ENCODE data around the gene UBE2G1.

UBE2G1 gene

DNA sequence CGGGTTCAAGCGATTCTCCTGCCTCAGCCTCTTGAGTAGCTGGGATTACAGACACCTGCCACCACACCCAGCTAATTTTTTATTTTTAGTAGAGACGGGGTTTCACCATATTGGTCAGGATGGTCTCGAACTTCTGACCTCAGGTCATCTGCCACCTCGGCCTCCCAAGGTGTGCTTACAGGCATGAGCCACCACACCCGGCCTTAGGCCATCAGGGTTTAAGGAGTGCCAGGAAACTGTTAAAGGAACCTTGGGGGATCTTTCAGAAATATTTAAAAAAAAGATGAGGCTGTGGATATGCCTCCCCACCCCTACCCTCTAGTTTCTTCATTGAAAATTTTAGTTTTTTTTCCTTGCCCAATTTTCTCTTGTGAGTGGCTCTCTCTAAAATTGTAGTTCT, 31.4 kb upstream of the UBE2G1 start:
- Histone ChIP-seq H3K27me3 (no peaks in the 10 kb centered on the region), H3K4me1 (ENCODE audit: control insufficient read depth in 1 of 2, insufficient read depth in 1 of 2, low read depth in 1 of 2, low read length in 1 of 2) (peaks cover 0 to 6% of the 10 kb centered on the region in 2 experiments)
- TF ChIP-seq, protein P1, sequence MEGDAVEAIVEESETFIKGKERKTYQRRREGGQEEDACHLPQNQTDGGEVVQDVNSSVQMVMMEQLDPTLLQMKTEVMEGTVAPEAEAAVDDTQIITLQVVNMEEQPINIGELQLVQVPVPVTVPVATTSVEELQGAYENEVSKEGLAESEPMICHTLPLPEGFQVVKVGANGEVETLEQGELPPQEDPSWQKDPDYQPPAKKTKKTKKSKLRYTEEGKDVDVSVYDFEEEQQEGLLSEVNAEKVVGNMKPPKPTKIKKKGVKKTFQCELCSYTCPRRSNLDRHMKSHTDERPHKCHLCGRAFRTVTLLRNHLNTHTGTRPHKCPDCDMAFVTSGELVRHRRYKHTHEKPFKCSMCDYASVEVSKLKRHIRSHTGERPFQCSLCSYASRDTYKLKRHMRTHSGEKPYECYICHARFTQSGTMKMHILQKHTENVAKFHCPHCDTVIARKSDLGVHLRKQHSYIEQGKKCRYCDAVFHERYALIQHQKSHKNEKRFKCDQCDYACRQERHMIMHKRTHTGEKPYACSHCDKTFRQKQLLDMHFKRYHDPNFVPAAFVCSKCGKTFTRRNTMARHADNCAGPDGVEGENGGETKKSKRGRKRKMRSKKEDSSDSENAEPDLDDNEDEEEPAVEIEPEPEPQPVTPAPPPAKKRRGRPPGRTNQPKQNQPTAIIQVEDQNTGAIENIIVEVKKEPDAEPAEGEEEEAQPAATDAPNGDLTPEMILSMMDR (IDR thresholded peaks at IDR 0.05), result no peak

DNA sequence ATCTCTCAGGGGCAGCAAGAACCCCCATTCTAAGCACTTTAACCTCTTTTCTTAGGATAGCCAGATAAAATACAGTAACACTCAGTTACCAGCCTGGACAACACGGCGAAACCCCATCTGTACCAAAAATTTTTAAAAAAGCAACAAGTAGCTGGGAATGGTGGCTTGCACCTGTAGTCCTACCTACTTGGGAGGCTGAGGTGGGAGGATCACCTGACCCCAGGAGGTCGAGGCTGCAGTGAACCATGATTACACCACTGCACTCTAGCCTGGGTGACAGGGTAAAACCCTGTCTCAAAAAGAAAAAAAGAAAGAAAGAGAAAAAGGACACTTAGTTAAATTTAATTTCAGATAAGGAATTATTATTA, 28.6 kb upstream of the UBE2G1 start:
- no peaks in the 10 kb centered on the region for H3K9me3 ChIP-seq
- H3K36me3 ChIP-seq, result no peaks in the 10 kb centered on the region
- no peaks in the 10 kb centered on the region for H3K27me3 ChIP-seq
- no peak overlapping the region for H3K4me3 ChIP-seq (ENCODE audit: low read depth in 1 of 2, low read length in 1 of 2)
- H3K4me1 ChIP-seq (ENCODE audit: control insufficient read depth in 1 of 2, insufficient read depth in 1 of 2, low read depth in 1 of 2, low read length in 1 of 2), result peaks cover 0 to 6% of the 10 kb centered on the region in 2 experiments
- TF ChIP-seq, protein P1 (IDR thresholded peaks at IDR 0.05), result no peak
- no peak overlapping the region for H3K27ac ChIP-seq

More for the DNA sequence above, 31.4 kb upstream of the UBE2G1 start:
- Histone ChIP-seq H3K4me3 (ENCODE audit: low read depth in 1 of 2, low read length in 1 of 2) (no peak overlapping the region), H3K27ac (no peak overlapping the region), H3K36me3 (no peaks in the 10 kb centered on the region), H3K9me3 (no peaks in the 10 kb centered on the region)

DNA sequence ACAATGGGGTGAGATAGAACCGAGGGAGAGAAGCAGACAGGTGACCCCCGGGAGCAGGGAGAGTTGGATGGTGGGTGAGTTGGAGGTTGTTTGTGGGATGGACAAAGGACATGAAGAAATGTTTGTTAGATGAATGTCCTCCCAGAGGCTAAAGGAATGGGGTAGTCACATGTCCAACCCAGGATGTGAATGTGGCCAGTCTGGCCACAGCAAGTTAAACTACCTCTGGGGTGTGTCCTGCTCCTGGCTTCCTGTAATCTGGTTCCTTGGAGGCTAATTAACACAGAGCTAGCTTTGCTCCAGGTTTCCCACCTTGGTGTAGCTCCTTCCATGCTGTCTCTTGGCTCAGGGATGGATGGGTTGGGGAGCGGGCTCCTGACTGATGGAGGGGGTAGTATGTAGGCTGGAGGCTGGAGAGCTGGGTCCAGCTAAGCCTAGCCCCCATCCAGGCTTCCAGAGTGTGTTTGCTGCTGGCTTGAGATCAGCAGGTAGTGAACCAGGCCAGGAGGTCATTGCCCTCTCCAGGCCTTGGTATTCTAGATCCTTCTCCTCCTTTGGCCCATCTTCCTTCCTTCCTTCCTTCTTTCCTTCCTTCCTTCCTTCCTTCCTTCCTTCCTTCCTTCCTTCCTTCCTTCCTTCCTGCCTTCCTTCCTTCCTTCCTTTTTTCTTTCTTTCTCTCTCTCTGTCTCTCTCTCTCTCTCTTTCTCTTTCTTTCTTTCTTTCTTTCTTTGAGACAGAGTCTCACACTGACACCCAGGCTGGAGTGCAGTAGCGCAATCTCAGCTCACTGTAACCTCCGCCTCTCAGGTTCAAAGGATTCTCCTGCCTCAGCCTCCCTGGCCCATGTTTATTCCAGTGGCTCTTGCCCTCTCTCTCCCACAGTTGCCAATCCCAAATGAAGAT, 28.0 kb upstream of the UBE2G1 start:
- Histone ChIP-seq H3K36me3 (no peaks in the 10 kb centered on the region), H3K4me3 (ENCODE audit: low read depth in 1 of 2, low read length in 1 of 2) (no peak overlapping the region), H3K27me3 (no peaks in the 10 kb centered on the region), H3K9me3 (no peaks in the 10 kb centered on the region), H3K4me1 (ENCODE audit: control insufficient read depth in 1 of 2, insufficient read depth in 1 of 2, low read depth in 1 of 2, low read length in 1 of 2) (peaks cover 0 to 6% of the 10 kb centered on the region in 2 experiments), H3K27ac (no peak overlapping the region)
- TF ChIP-seq, protein P1 (IDR thresholded peaks at IDR 0.05), result no peak

- H3K27me3 ChIP-seq, result no peaks in the 10 kb centered on the region
- TF ChIP-seq, protein P1 (IDR thresholded peaks at IDR 0.05), result no peak
- H3K4me1 ChIP-seq (ENCODE audit: control insufficient read depth in 1 of 2, insufficient read depth in 1 of 2, low read depth in 1 of 2, low read length in 1 of 2), result peaks cover 0 to 6% of the 10 kb centered on the region in 2 experiments
- no peak overlapping the region for H3K27ac ChIP-seq
- H3K9me3 ChIP-seq, result no peaks in the 10 kb centered on the region
- no peaks in the 10 kb centered on the region for H3K36me3 ChIP-seq
- no peak overlapping the region for H3K4me3 ChIP-seq (ENCODE audit: low read depth in 1 of 2, low read length in 1 of 2)
These were observed 27.3 kb upstream of the UBE2G1 start for GRCh38 chr17:4393806-4394205.

DNA sequence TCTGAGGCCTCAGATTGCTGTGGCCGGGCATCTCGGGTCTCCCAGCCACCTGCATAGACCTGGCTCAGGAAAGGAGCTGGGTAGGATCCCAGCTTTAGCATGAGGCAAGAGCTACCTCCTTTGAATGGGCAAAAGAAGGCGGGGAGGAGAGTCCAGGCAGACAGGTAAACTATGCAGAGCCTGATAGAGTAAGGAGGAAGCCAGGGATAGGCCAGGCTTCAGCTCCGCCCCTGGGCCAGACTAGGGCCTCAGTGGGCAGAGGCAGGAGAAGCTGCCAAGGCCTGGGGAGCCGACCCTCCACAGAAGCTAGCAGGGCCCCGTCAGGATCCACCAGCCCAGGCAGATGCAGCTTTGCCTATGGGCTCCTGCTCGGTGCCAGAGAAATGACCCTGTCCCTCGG, 22.6 kb upstream of the UBE2G1 start:
- Histone ChIP-seq H3K9me3 (no peaks in the 10 kb centered on the region), H3K36me3 (no peaks in the 10 kb centered on the region), H3K27me3 (no peaks in the 10 kb centered on the region), H3K4me3 (ENCODE audit: low read depth in 1 of 2, low read length in 1 of 2) (no peak overlapping the region), H3K4me1 (ENCODE audit: control insufficient read depth in 1 of 2, insufficient read depth in 1 of 2, low read depth in 1 of 2, low read length in 1 of 2) (no peaks in the 10 kb centered on the region), H3K27ac (no peak overlapping the region)
- TF ChIP-seq, protein P1 (IDR thresholded peaks at IDR 0.05), result no peak
